ENCODE results near the gene PCDH9.

PCDH9 gene

DNA sequence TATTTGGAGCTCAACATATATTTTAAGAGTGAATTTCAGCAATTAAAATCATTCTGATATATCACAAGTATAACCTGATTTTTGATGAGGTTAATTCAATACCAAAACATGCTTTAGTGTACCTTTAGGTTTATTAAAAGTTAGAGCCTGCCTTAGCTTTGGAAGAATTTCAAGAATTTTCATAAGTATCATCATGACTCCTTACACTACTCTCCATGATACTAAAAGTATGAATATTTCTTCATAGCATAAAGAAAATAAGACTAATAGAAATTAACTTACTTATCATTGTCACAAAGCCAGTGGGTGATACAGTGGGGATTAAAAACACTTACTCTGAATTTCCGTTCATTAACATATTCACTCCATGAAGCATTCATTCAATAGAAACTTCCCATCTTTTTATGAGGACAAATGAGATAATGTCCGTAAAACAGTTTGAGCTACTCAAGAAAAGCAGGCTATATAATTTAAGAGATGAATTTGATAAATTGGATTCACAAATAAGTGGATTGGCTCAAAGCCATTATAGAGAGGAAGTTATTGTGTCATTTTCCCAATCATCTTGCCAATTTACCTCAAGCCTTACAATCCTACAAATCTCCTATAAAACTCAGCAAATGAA is 214.0 kb downstream of the PCDH9 start:
- DNase-seq: no peak

DNA sequence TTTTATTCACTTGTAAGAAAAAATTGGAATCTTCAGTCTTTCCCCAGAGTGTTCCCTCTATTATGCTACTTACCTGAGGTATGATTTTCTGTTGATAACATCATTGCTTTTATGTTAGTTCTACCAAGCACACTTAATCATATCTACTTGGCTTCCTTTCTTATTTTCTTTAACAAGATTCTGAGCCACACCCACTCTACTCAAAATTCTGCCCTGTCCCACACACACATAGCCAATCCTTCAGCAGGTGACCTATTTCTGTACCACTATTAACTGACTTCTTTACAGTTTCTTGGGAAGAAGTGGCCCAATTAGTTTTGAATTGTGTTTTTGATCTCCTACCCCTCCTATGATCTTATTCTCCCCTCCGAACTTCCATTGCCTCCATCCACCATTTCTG is 215.7 kb downstream of the PCDH9 start:
- DNase-seq: no peak

DNA sequence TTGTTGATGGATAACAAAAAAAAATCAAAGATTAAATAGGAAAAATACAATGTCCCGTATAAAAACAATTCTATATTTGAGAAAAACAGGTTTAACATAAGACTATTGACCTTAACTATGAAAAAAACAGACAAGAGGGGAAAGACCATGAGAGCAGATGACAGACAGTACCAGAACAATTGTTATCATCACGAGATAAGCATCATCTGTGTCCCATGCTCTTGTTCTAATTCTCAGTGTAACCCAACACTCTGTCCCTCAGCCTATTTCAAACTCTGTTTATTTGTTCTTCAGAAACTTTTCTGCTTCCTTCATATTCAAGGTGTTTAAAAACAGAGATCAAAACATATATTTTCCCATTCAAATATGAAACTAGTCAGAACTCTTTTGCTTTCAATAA is 216.4 kb downstream of the PCDH9 start:
- DNase-seq: no peak

DNA sequence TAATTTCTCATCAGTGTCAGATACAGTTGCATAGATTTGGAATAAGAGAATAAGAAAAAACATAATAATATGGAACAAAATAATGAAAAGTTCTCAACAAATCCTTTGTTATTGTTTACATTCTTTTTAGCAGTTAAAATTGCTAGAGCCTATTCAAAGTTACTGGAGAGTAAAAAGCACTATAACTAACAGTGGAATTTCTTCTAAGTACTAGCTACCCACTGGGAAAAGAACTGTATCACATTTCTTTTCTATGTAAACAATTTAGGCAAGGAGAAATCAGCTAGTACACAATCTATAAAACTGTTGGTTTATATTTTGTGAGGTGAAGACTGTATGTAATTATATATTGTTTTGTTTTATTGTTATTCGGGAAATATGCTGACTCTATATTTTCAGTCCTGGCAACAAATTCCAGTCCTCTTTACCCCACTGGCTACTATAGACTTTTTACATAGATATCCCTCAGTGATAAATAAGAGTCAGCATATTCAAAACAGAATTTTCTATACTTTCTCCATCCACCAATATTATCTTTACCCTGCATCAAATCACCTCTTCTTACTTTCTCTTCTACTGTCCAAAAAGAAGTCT is 222.0 kb downstream of the PCDH9 start:
- no peak for DNase-seq

DNA sequence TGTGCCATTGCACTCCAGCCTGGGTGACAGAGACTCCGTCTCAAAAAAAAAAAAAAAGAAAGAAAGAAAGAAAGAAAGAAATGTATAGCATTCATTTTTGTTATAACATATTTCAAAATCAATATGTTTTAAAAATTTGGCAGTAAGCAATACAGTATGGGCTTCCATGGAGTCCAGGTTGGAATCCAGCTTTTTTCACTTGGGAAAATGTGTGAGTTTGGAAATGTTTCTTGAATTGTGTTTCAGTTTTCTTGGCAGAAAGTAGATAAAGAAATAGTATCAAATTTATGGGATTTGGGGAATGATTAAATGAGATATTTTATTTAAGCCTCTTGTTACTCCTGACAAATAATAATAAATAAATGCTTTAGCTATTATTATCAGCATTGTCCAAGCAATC is 225.6 kb downstream of the PCDH9 start:
- DNase-seq: no peak

DNA sequence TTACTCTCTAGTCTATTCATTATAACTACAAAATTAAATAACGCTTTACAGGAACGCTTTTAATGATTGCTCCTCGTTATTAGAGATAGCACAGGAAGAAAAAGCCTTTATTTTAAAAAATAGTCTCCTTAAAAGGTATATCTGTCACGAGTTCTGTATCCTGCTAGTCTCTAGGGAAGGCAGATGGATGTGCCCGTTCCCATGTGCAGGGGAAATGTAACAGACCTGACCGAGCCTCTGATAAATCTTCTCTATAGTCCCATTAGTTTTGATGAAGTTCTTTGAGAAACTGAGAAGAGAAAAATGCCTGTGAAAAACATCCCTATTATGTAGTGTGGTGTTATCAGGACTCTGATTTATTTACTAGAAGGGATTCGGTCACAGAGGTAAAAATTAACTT is 226.4 kb downstream of the PCDH9 start:
- no peak for DNase-seq

DNA sequence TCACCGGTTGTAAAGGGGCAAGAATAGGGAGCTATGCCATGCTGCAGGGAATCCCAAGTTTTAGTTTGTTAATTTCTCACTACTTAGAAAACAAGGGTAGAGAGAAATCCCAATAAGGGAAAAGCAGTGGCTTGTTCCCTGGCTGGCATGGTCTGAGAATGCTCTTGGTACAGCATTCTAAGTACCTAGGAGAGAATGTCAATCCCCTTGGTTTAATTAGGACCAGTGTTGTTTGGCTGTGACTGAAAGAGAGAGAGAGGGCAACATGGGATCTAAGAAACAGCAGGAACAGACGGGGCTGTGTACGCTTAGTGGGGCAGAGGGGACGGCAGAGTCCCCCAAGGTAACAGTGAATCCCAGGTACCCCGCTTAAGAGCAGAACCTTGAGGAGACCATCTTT is 228.8 kb downstream of the PCDH9 start:
- DNase-seq: no peak

DNA sequence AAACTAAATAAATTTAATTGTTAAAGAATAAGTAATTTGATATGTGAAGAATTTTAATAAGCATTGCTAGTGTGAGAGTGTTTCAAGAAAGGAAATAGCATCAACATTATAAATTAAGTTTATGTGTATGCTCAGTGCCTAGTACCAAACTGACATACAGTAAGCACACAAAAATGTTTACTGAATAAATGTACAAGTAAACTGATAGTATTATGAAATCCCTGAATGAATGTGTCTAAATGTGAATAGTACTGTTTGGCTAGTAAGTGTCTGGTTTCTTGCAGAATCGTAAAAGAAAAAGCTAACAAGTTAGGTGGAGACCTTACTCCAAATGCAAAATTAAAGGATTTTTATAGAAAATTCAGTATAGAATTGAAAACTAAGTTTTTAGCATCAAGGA is 233.6 kb downstream of the PCDH9 start:
- DNase-seq: no peak

DNA sequence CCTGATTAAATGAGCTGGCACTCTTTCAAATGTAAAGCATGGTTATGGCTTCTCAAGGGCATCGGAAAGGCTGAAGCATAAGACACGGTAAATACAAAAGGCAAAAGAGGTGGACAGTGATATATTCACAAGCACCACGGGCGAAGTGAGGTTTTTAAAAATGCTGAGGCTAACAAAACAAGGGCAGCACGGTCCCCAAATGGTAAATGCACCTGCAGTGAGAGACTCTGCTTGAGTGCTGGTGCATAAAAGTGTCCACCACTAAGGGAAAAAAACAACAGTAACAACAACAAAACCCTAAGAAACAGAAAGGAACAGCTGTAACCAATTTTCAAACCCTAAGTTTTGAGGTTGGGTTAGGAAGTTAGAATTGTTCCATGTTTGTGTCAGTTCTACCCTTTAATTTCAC is 234.9 kb downstream of the PCDH9 start:
- no peak for DNase-seq

DNA sequence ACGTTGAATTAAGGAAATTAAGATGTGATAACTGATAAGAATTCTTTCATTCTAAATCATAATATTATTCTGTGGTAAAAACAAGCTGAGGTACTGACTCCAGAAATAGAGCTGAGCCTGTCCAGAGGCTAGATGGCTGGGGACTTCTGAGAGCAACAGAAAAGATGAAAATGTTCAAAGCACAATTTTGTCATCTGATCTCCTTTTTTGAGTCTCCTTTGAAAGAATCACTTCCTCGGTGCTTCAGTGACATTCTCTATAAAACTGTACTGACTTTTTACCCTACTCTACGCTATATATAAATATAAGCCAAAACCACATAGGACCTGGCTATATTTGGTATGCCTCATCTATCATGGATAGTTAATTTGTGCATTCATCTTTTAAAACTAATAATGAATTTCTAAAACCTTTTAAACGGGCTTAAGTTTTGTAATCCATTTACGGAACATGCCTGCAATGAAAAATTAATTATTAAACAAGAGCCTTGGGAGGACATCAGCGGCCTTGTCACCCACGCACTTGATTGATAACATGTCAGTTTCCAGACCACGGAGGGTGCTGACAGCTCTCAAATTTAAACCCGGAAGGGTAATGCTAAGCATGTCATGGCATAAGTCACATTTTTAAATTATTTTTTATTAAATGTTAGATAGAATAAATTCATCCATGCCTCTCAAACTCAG is 235.5 kb downstream of the PCDH9 start:
- DNase-seq: no peak

DNA sequence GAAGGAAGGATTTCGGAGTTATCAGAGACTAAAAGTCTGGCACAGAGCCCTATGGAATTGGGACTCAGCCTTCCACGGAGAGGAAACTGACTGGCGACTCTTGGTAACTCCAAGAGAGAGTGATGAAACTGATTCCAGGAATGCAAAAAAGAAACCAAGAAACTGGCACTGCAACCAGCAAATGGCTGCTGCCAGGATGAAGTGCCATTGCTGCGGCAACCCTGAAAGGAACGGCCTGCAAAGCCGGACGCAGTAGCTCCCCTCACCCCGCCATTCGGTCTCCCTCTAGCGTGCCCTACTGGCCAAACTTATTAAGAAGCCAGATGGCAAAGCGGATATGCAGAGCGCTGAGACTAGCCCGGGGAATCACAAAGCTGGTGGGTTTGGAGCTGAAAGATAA is 236.0 kb downstream of the PCDH9 start:
- DNase-seq: peak; percentile 20

DNA sequence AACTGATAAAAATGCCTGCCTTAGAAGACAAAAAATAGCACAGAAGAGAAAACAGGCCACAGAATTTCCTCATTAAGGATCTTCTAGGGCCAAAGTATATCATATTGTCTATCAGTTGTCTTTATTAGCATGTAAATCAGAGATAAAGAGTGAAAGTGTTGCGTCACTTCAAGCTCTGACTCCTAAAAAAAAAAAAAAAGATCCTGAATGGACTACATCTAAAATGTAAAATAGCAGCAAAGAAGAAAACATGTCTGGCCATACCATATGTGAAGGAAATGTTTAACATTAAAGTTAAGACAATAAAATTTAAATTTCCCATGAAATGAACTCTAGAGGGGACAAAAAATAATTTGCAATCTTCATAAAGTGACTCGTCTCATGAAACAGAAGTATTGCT is 237.4 kb downstream of the PCDH9 start:
- no peak for DNase-seq

DNA sequence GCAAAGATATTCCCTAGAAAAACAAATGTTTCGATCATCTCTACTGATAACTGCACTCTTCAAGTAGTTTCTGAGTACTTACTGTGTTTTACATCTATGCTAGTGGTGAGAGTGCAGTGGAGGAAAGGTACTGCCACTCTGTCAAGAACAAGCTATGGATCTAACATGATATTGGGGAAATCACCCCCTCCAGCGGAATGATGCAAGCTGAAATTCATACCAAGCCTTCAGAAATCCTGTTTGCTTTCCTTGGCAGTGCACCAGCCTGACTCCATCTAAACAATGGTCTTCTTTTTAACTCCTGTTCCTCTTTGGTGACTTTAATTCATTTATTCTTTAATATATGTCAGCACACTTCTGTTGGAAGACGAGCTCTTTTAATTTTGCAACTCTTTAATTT is 238.0 kb downstream of the PCDH9 start:
- DNase-seq: no peak

DNA sequence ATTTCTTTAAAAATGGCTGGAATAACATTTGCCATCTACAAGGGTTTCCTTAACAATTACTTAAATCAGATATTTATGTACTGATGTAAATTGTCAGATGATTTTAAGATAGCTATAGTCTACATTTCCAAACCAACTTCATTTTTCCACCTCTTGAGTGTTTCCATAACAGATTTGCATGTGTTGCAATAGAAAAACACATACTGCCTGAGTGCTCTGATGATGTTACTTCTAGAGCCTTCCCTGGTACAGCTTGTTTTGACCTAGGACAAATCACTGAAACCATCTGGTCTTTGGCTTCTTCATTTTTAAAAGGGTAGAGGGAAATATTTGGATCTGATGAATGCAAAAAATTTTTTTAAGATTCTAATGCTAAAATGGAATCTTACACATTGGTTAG is 245.9 kb downstream of the PCDH9 start:
- DNase-seq: no peak

DNA sequence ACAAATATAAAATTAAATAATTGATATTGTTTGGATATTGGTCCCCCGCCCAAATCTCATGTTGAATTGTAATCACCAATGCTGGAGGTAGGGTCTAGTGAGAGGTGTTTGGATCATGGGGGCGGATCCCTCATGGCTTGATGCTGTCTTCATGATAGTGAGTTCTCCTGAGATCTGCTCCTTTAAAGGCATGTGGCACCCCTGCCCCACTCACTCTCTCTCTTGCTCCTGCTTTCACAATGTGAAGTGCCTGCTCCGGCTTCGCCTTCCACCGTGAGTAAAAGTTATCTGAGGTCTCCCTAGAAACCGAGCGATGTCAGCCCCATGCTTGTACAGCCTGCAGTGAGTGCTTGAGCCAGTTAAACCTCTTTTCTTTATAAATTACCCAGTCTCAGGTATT is 248.2 kb downstream of the PCDH9 start:
- DNase-seq: no peak

DNA sequence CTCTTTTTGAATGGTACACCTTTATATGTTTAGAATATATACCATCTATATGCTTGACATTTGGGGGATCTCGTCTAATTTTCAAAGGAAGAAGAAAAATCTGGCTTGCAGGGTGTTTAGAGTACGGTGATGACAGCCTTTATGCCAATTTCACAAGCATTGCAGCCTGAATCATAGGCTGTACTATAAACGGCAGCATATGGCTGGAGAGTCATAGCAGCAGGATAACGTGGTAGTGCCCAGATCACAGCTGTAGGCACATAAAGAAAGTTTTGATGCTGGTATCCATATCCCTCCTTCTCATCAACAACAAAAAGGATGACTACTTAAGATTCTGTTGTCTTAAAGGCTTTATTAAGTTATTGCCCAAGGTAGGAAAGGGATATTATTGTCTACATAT is 253.0 kb downstream of the PCDH9 start:
- no peak for DNase-seq

DNA sequence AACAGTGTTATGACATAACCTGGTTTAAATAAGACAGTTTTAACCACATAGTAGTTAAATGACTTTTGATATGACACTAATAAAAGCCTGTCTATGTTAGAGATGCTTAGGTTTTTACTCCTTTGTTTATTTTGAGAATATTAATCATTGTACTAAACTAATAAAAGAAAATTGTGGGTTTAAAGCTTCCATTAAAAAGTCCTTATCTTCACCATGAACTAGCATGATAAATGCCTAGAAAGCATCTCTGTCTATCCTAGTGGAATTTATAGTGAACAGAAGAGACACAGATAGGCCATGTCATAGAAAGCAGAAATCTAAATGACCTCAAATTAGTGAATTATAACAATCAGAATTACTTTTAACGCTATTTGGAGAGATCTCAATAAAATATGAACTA is 255.2 kb downstream of the PCDH9 start:
- DNase-seq: no peak

DNA sequence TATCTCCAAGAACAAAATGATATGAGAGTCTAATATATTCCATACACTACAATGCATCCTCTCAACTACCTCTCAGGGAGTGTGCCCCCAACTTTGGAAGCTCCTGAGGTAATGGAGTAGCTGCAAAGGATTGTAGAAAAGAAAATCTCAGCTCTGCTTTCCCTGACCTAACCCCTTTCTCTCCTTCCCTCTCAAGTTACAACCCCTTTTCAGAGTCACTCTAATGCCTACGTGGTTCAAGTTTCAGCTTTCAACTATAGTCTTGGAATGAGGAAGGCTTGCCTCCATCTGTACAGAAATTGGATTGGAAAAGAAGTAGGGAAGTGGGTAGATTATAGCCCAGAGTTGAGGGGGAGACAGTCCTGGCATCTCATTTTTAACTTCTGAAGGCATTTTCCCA is 256.0 kb downstream of the PCDH9 start:
- no peak for DNase-seq

DNA sequence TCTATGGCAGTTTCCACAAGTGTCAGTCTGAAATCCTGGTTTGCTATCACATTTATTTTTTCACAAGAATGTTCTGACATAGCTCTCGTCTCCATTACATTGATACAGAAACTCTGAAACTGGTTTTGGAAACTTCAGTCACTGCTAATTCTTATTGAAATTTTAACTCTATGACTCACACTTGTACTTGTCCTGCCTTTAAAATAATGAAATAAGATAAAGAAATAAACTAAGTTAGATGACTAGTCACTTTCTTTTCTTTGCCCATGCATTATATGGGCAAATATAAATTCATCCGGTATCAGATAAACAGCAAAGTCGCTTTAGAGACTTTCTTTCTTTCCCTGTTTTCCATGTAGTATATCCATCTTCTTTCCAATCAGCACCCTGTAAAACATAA is 257.5 kb downstream of the PCDH9 start:
- no peak for DNase-seq

DNA sequence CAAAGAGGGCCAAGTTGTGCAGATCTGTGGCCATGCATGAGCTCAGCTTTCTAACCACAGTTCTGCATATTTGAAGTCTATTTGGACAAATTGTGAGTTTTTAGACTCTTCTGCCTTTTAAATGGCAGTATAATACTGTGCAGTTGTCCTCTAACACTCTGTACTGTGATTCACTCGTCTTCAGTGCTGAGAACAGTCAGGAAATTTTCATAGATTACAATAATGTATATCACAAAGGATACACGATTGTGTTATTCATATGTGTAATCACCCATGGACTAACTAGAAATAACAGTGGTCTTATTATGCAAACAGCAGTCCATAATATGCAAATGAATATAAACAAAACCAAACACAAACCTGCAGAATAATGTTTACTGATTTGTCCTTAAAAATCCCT is 259.1 kb downstream of the PCDH9 start:
- DNase-seq: no peak

DNA sequence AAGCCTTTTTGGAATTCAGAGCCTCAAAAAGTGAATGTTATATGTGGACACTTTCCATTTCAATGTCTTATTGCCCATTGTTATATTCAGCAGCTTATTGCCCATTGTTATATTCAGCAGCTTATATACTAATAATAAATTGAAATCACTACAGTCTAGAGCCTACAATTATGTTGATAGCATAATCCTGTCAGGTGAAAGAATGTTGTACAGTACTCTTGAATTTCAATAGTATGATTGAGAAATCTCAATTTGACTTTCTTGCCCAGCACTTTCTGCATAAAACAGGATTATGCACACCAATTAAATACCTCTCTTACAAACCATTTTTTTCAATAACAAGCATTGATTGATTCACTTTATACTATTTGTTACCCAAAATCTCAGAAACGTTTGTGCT is 260.8 kb downstream of the PCDH9 start:
- no peak for DNase-seq

DNA sequence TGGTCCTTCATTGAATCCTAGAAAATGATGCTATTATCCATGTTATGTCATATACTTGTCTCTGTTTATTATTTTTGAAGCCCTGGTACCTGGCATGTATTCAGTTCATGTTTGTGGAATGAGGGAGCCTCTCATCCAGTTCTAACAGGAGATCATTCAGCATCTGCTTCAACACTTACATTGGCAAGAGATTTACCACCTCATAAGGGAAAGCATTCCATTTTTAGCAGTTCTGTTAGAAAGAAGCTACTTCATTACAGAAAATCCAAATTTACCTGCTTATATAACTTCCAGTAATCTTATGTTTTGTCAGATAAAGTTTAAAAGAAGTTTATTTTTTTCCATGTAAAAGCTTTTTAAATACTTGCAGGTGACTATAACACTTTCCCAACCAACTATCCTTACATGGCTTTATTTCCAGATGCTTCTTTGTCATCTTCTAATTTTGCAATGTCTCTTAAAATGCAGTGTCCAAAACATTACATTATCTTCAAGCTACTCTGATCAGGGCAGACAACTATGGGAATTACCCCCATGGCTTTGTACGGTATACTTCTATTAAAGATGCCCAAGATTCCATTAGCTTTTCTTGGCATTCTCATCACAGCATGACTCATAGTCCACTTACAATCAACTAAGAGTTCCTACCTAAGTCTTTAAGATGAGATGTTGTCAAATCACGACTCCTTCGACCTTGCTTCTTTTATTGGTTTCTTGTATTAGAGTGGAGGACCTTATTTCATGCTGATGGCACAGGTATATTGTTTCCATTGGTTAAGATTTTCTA is 262.1 kb downstream of the PCDH9 start:
- no peak for DNase-seq

DNA sequence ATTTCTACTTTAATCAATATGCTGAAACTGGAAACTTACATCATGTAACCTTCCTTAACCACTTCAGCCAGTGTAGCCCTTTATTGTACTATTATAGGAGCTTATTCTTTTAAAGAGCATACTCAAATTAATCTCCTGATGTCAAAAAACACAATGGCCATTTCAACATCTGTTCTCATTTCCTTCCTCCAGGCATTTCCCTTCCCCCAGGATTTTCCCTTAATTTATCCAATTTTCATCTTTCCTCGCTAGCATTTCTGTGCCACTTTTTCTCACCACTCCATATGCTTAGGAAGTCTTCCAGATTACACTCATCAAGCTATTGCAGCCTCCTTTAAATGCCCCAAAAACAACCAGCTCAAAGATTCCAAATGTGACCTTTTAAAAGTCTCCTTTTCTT is 265.0 kb downstream of the PCDH9 start:
- no peak for DNase-seq

DNA sequence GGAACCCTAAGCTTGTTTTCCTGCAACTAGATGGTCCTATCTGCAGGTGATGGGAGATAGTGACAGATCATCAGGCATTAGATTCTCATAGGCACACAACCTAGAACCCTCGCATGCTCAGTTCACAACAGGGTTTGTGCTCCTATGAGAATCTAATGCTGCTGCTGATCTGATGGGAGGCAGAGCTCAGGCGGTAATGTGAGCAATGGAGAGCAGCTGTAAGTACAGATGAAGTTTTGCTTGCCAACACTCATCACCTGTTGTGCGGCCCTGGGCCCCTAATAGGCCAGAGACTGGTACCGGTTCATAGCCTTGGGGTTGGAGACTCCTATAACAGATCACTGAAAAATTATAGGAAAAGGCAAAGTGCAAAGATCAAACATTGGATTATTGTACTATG is 267.2 kb downstream of the PCDH9 start:
- no peak for DNase-seq
